ENCODE measurements around the gene ZC3HAV1.

ZC3HAV1 gene

GRCh38 chr7:139112741-139113250, 3.3 kb upstream of the ZC3HAV1 start:
- POLR2A ChIA-PET = interaction anchor here (0.6 kb wide), 1 partner anchor 36 kb away, joined by 4 read pairs; no protein-coding TSS in a partner anchor
- no peak for TF ChIP-seq ZNF830 (tag by site-specific recombination; IDR thresholded peaks at IDR 0.05; ENCODE audit: low read depth)
- no peak for TF ChIP-seq ZNF350 (tag by site-specific recombination; IDR thresholded peaks at IDR 0.05)
- TF ChIP-seq HIC1 (tag by site-specific recombination; IDR thresholded peaks at IDR 0.05) = no peak
- no peak for TF ChIP-seq ZNF645 (tag by site-specific recombination; IDR thresholded peaks at IDR 0.05)
- no peak for TF ChIP-seq ZBTB7A (tag by site-specific recombination; IDR thresholded peaks at IDR 0.05; ENCODE audit: low read depth)
- TF ChIP-seq KLF17 (tag by site-specific recombination; IDR thresholded peaks at IDR 0.05) = no peak
- no peak for TF ChIP-seq ZNF747 (tag by site-specific recombination; IDR thresholded peaks at IDR 0.05)
- no peak for TF ChIP-seq ZNF792 (tag by site-specific recombination; IDR thresholded peaks at IDR 0.05)
- no peak for TF ChIP-seq ZNF148 (tag by site-specific recombination; IDR thresholded peaks at IDR 0.05; ENCODE audit: borderline replicate concordance)
- no peak for TF ChIP-seq SETDB1 (IDR thresholded peaks at IDR 0.05; ENCODE audit: insufficient read length, low read length)
- TF ChIP-seq GFI1B (tag by site-specific recombination; IDR thresholded peaks at IDR 0.05) = no peak
- no peak overlapping the region for H3K27ac ChIP-seq (ENCODE audit: extremely low read depth, low read depth, low read length)
- H3K4me3 ChIP-seq (ENCODE audit: low read depth, low read length) = no peak overlapping the region
- no peaks in the 10 kb centered on the region for H3K36me3 ChIP-seq (ENCODE audit: control insufficient read depth in 2 of 2, insufficient read depth in 1 of 2, low read length in 2 of 2)
- CTCF ChIA-PET = no interaction called here
- H3K4me1 ChIP-seq (ENCODE audit: control insufficient read depth, insufficient read depth, low read length) = no peaks in the 10 kb centered on the region
- no peaks in the 10 kb centered on the region for H3K9me3 ChIP-seq (ENCODE audit: control insufficient read depth, insufficient read depth, low read depth, low read length)

GRCh38 chr7:139112316-139112715, 2.8 kb upstream of the ZC3HAV1 start:
- CTCF ChIA-PET = no interaction called here

More at GRCh38 chr7:139112316-139112715, 2.8 kb upstream of the ZC3HAV1 start:
- Histone ChIP-seq H3K9me3 (ENCODE audit: control insufficient read depth, insufficient read depth, low read depth, low read length) (no peaks in the 10 kb centered on the region), H3K36me3 (ENCODE audit: control insufficient read depth in 2 of 2, insufficient read depth in 1 of 2, low read length in 2 of 2) (no peaks in the 10 kb centered on the region), H3K4me1 (ENCODE audit: control insufficient read depth, insufficient read depth, low read length) (no peaks in the 10 kb centered on the region), H3K4me3 (ENCODE audit: low read depth, low read length) (no peak overlapping the region), H3K27ac (ENCODE audit: extremely low read depth, low read depth, low read length) (no peak overlapping the region)
- no peak for TF ChIP-seq ZNF623 (tag by site-specific recombination; IDR thresholded peaks at IDR 0.05)
- TF ChIP-seq ZNF488 (tag by site-specific recombination; IDR thresholded peaks at IDR 0.05) = no peak
- TF ChIP-seq ZNF266 (tag by site-specific recombination; IDR thresholded peaks at IDR 0.05; ENCODE audit: low read depth) = no peak
- no peak for TF ChIP-seq ZNF791 (tag by site-specific recombination; IDR thresholded peaks at IDR 0.05)
- no peak for TF ChIP-seq OVOL3 (tag by site-specific recombination; IDR thresholded peaks at IDR 0.05)
- no peak for TF ChIP-seq ZNF211 (tag by site-specific recombination; IDR thresholded peaks at IDR 0.05; ENCODE audit: low read depth)
- POLR2A ChIA-PET = interaction anchor here (0.6 kb wide), 1 partner anchor 36 kb away, joined by 4 read pairs; no protein-coding TSS in a partner anchor

Measured in HEK293 (cell line).